GM23248 (cell line): ENCODE results near the gene MAP4K3.

Source experiments
- EZH2 ChIP-seq: fragments of 200-600 bp; sonication (generic); IDR thresholded peaks from 2 replicates; pipeline ENCODE4 v1.6.1; 2018; ENCODE audit warnings: antibody characterized with exemption, mild to moderate bottlenecking; ENCODE audit not compliant: insufficient read depth, poor library complexity, severe bottlenecking
- EZH2phosphoT487 ChIP-seq: fragments of 200-600 bp; sonication (generic); IDR thresholded peaks from 2 replicates; pipeline ENCODE4 v1.6.1; 2018; ENCODE audit warnings: antibody characterized with exemption, moderate library complexity, mild to moderate bottlenecking, low read depth; ENCODE audit not compliant: insufficient read depth

- TF ChIP-seq EZH2phosphoT487 (no peak), EZH2 (no peak)
These were observed 7.3 kb downstream of the MAP4K3 start for GRCh38 chr2:39429746-39430145.
